Esophagus squamous epithelium (tissue), 4 donors: ENCODE results near the gene DENND2C.

Source experiments
- POLR2A ChIP-seq, 4 donors: fragments of 450-650 bp; IDR thresholded peaks; one replicate each; pipeline ENCODE4 v1.6.1; 2017; ENCODE audit warnings: antibody characterized with exemption in 4 of 4, mild to moderate bottlenecking in 4 of 4, moderate library complexity in 3 of 4
- TF ChIP-seq, protein P1 (sequence below), 6 experiments: fragments of 450-650 bp in 4 of 6; fragments of 200-600 bp in 2 of 6; sonication (generic) in 2 of 6; IDR thresholded peaks; one replicate each; pipeline ENCODE4 v1.5.1; 2016 to 2019; ENCODE audit warnings: antibody characterized with exemption in 6 of 6, mild to moderate bottlenecking in 4 of 6, moderate library complexity in 4 of 6

DNA sequence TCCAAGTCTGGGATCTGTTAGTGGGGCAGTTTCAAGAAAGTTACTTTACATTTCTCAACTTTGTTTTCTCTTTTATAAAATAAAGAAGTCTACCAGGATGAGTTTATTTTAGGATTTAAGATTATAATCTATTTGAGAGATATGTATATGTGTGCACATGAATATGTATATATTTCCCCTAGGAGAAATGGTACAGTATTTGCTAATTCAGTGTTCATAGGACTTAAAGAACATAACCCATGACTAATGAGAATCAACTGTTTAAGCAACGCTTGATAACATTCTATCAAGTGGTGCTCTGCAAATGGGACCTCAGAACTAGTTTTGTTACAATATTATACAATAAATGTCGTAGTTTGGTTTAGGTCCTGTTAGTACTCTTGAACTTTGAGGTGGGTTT lies 95.5 kb downstream of the DENND2C start:
- TF ChIP-seq, protein P1, sequence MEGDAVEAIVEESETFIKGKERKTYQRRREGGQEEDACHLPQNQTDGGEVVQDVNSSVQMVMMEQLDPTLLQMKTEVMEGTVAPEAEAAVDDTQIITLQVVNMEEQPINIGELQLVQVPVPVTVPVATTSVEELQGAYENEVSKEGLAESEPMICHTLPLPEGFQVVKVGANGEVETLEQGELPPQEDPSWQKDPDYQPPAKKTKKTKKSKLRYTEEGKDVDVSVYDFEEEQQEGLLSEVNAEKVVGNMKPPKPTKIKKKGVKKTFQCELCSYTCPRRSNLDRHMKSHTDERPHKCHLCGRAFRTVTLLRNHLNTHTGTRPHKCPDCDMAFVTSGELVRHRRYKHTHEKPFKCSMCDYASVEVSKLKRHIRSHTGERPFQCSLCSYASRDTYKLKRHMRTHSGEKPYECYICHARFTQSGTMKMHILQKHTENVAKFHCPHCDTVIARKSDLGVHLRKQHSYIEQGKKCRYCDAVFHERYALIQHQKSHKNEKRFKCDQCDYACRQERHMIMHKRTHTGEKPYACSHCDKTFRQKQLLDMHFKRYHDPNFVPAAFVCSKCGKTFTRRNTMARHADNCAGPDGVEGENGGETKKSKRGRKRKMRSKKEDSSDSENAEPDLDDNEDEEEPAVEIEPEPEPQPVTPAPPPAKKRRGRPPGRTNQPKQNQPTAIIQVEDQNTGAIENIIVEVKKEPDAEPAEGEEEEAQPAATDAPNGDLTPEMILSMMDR (IDR thresholded peaks at IDR 0.05) = no peak
- TF ChIP-seq POLR2A (IDR thresholded peaks at IDR 0.05) = no peak
